Activated CD4-positive, alpha-beta T cell treated with anti-CD3 and anti-CD28 coated beads for 36 hours (primary cell): ENCODE data around the gene OBP2A. TPM values are rescaled to one million over a fixed set of nuclear protein-coding genes. Genes with fewer than 3 reads are reported as not detected.
A peak's percentile ranks its signal among the peaks of the same experiment; 100 is the strongest.

Experiments used
- ATAC-seq: fragments of 200-7000 bp; cut with Tn5 transposase; one replicate; pipeline ENCODE4 v1.10.0; 2021; ENCODE audit warnings: mild to moderate bottlenecking, moderate library complexity
- CTCF ChIA-PET: fragments of 350-600 bp; sonication (Branson Sonifier 250); formaldehyde crosslinking; loops from one replicate; lab custom pipeline; 2021; ENCODE audit warnings: antibody characterized with exemption; lab: Charles Lee
- POLR2A ChIA-PET: fragments of 350-600 bp; sonication (Branson Sonifier 250); formaldehyde crosslinking; loops from one replicate; lab custom pipeline; 2021; ENCODE audit warnings: antibody characterized with exemption, inconsistent platforms; lab: Charles Lee
- DNase-seq: peaks from one replicate; pipeline ENCODE4 v3.0.0-alpha.2; 2020
- H3K27ac Mint-ChIP-seq: one replicate; pipeline ENCODE4 v1.8.0; 2021; ENCODE audit warnings: mixed read lengths
- H3K27me3 Mint-ChIP-seq: one replicate; pipeline ENCODE4 v1.8.0; 2021; ENCODE audit warnings: mixed read lengths
- H3K36me3 Mint-ChIP-seq: one replicate; pipeline ENCODE4 v1.8.0; 2021; ENCODE audit warnings: low read depth, mixed read lengths
- H3K4me1 Mint-ChIP-seq: one replicate; pipeline ENCODE4 v1.8.0; 2021; ENCODE audit warnings: mixed read lengths
- H3K4me3 Mint-ChIP-seq: one replicate; pipeline ENCODE4 v1.8.0; 2021; ENCODE audit warnings: mild to moderate bottlenecking, moderate library complexity, mixed read lengths
- H3K9me3 Mint-ChIP-seq: one replicate; pipeline ENCODE4 v1.8.0; 2021; ENCODE audit warnings: low read depth, mixed read lengths
- intact Hi-C, 2 experiments: fragments of 100-400 bp; cut with DNase I in 1 of 2; cut with micrococcal nuclease in 1 of 2; formaldehyde crosslinking; loops; one replicate each; pipeline versions ENCODE4 v1.14.2 to v1.15.1; 2022 to 2024; cut with DNase I, micrococcal nuclease
- total RNA-seq, 2 experiments: library from RNA; stranded (reverse); gene quantifications; one replicate each; pipeline ENCODE4 v1.2.3, GENCODE V29; 2021

OBP2A gene
- total RNA-seq, 2 experiments from 2014 or later, result not detected

DNA sequence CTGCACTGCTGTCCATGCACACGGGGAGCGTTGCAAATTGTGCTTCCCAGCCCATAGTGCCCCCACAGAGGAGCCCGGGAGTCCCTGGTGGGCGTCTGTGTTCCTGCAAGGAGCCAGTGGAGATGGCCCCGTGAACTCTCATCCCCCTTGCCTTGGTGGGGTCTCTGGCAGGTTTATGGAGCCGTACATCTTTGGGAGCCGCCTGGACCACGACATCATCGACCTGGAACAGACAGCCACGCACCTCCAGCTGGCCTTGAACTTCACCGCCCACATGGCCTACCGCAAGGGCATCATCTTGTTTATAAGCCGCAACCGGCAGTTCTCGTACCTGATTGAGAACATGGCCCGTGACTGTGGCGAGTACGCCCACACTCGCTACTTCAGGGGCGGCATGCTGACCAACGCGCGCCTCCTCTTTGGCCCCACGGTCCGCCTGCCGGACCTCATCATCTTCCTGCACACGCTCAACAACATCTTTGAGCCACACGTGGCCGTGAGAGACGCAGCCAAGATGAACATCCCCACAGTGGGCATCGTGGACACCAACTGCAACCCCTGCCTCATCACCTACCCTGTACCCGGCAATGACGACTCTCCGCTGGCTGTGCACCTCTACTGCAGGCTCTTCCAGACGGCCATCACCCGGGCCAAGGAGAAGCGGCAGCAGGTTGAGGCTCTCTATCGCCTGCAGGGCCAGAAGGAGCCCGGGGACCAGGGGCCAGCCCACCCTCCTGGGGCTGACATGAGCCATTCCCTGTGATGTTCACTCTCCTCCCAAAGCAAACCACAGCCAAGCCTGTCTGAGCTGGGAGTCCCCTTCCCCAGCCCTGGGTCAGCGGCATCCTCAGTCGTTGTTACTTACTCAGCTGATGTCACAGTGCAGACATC lies 42.3 kb upstream of the OBP2A start:
- ChIA-PET POLR2A (no interaction called here), CTCF (interaction anchor here (0.6 to 0.8 kb wide), 2 partner anchors 34 to 1257 kb away, joined by 3 read pairs; no protein-coding TSS in a partner anchor)
- no peak for ATAC-seq
- Mint-ChIP-seq H3K36me3 (peaks cover 36% of the 10 kb centered on the region), H3K9me3 (peaks cover under 1% of the 10 kb centered on the region), H3K27ac (no peak overlapping the region), H3K4me1 (peaks cover 19% of the 10 kb centered on the region), H3K4me3 (no peak overlapping the region), H3K27me3 (no peaks in the 10 kb centered on the region)
- no peak for DNase-seq
- intact Hi-C loops, result loop anchor here in 1 of 2 experiments (5.0 kb wide), 2 partner anchors 99 to 1436 kb away; partner anchors contain the start of gene BRD3

- Mint-ChIP-seq H3K4me3 (no peak overlapping the region), H3K27ac (no peak overlapping the region), H3K4me1 (peaks cover 19% of the 10 kb centered on the region), H3K27me3 (no peaks in the 10 kb centered on the region), H3K36me3 (peaks cover 36% of the 10 kb centered on the region), H3K9me3 (peaks cover 9% of the 10 kb centered on the region)
- ChIA-PET CTCF (interaction anchor here (0.6 to 1.0 kb wide), 9 partner anchors 12 to 1802 kb away, joined by 3 to 5 read pairs (median 3); no protein-coding TSS in a partner anchor), POLR2A (interaction anchor here (0.6 kb wide), 2 partner anchors 1114 to 1319 kb away, joined by 3 to 4 read pairs; no protein-coding TSS in a partner anchor)
- ATAC-seq, result peak; percentile 43
- intact Hi-C loops, result loop anchor here in 1 of 2 experiments (5.0 kb wide), 2 partner anchors 98 to 1437 kb away; partner anchors contain the start of gene BRD3
- DNase-seq, result peak; percentile 79
These were observed 41.4 kb upstream of the OBP2A start for GRCh38 chr9:135504262-135505243.

DNA sequence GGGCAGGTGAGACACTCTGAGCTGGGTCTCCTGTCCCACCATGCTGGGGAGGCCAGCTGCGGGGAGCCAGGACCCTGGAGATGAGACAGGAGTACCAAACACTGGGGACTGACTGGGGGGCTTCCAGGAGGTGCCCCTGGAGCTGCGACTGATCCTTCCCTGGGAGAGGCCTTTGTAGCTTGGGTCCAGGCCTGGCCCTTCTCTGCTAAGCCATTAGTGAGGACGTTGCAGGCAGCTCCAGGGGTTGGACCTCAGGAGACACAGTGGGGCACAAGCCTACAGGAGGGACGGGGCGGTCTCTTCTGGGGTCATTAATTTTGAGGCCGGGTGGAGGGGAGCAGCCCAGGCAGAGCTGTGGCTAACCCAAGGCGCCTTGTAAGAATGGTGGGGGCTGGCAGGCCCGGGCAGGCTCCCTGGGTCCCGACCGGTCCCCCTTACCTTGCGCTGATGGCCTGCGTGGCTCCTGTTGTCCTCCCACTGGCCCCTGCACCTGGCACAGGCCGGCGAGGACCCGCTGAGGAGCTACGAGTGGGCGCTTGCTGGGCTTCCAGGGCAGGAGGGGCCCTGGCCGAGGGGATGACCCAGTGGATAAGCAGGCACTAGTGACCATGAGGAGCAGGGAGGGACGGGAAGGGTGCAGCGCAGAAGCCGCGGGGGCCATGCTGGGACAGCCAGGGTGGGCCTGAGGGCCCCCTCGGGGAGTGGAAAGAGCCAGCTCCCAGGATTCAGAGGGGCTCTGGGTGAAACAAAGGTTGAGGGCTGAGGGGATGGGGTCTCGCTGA lies 40.3 kb upstream of the OBP2A start:
- Mint-ChIP-seq H3K27me3 (no peaks in the 10 kb centered on the region), H3K9me3 (peaks cover 9% of the 10 kb centered on the region), H3K27ac (no peak overlapping the region), H3K4me3 (no peak overlapping the region), H3K36me3 (peaks cover 35% of the 10 kb centered on the region), H3K4me1 (peaks cover 19% of the 10 kb centered on the region)
- ChIA-PET CTCF (interaction anchor here (0.6 to 1.0 kb wide), 6 partner anchors 12 to 1804 kb away, joined by 3 to 5 read pairs (median 4); no protein-coding TSS in a partner anchor), POLR2A (no interaction called here)
- DNase-seq (no peak), ATAC-seq (no peak)
- intact Hi-C loops, result no loop called here

DNA sequence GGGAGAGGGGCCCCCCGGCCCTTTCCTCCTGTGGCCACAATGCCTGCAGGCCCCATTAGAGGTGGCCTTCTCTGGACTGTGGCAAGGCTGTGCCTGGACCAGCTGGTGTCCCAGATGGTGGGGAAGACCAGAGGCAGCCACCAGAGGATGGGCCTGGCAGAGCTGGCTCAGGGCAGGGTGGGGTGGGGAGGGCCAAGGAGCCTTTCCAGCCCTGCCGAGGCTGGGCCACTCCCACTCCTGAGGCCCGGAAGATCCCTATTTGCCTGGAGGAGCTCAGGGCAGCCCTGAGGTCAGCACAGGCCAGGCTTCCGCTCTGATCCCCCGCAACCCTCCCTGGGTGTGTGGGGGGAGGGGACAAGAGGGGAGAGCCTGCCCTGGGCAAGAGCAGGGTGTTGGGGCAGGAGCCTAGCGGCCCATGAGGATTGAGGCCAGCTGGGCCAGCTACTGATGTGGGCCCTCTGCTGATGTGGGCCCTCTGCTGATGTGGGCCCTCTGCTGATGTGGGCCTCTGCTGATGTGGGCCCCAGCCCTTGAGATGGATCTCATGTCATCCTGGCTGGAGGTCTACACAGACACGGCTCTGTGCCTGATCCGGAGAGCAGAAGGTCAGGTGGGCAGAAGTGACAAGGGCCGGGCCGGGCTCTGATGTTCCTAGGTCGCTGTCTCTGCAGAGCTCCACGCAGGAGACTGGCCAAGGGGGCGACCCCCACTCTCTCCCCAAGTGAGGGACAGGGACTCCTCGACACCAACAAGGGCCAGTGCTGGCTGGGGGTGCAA lies 39.4 kb upstream of the OBP2A start:
- Mint-ChIP-seq H3K36me3 (peaks cover 35% of the 10 kb centered on the region), H3K27ac (no peak overlapping the region), H3K9me3 (peaks cover 9% of the 10 kb centered on the region), H3K4me3 (no peak overlapping the region), H3K27me3 (no peaks in the 10 kb centered on the region), H3K4me1 (peaks cover 18% of the 10 kb centered on the region)
- ATAC-seq, result no peak
- intact Hi-C loops, result no loop called here
- ChIA-PET POLR2A (no interaction called here), CTCF (no interaction called here)
- DNase-seq, result no peak

GRCh38 chr9:135507104-135508035 lies 38.6 kb upstream of the OBP2A start:
- ChIA-PET CTCF (no interaction called here), POLR2A (no interaction called here)
- Mint-ChIP-seq H3K27me3 (no peaks in the 10 kb centered on the region), H3K4me3 (no peak overlapping the region), H3K36me3 (peaks cover 27% of the 10 kb centered on the region), H3K27ac (no peak overlapping the region), H3K9me3 (peaks cover 9% of the 10 kb centered on the region), H3K4me1 (peaks cover 9% of the 10 kb centered on the region)
- ATAC-seq (no peak), DNase-seq (no peak)
- intact Hi-C loops, result no loop called here

- no peaks in the 10 kb centered on the region for H3K27me3 Mint-ChIP-seq
- CTCF ChIA-PET, result no interaction called here
- no peak overlapping the region for H3K4me3 Mint-ChIP-seq
- DNase-seq, result no peak
- ATAC-seq, result no peak
- peaks cover 9% of the 10 kb centered on the region for H3K9me3 Mint-ChIP-seq
- peaks cover 3% of the 10 kb centered on the region for H3K4me1 Mint-ChIP-seq
- intact Hi-C loops, result no loop called here
- peaks cover 19% of the 10 kb centered on the region for H3K36me3 Mint-ChIP-seq
- H3K27ac Mint-ChIP-seq, result no peak overlapping the region
- POLR2A ChIA-PET, result no interaction called here
These were observed 37.6 kb upstream of the OBP2A start for GRCh38 chr9:135508211-135508820.

GRCh38 chr9:135509458-135509857 lies 36.5 kb upstream of the OBP2A start:
- ChIA-PET CTCF (interaction anchor here (0.7 kb wide), 1 partner anchor 96 kb away, joined by 3 read pairs; no protein-coding TSS in a partner anchor), POLR2A (no interaction called here)
- H3K4me1 Mint-ChIP-seq, result no peaks in the 10 kb centered on the region
- no peak overlapping the region for H3K27ac Mint-ChIP-seq
- no peaks in the 10 kb centered on the region for H3K27me3 Mint-ChIP-seq
- peaks cover 9% of the 10 kb centered on the region for H3K9me3 Mint-ChIP-seq
- DNase-seq (no peak), ATAC-seq (no peak)
- no peak overlapping the region for H3K4me3 Mint-ChIP-seq
- intact Hi-C loops, result no loop called here
- peaks cover 9% of the 10 kb centered on the region for H3K36me3 Mint-ChIP-seq

DNA sequence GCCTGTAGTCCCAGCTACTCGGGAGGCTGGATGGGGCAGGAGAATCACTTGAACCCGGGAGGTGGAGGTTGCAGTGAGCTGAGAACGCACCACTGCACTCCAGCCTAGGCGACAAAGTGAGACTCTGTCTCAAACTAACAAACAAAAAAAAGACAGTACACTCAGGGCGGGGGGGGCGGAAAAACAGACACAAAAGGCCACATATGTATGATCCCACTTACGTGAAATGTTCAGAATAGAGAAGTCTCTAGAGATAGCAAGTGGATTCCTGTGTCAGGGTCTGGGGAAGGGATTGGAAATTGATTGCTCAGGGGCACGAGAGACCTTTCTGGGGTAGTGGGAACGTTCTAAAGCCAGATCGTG lies 33.7 kb upstream of the OBP2A start:
- no peaks in the 10 kb centered on the region for H3K36me3 Mint-ChIP-seq
- no peaks in the 10 kb centered on the region for H3K27me3 Mint-ChIP-seq
- intact Hi-C loops, result no loop called here
- no peak overlapping the region for H3K27ac Mint-ChIP-seq
- no peaks in the 10 kb centered on the region for H3K4me1 Mint-ChIP-seq
- ATAC-seq (no peak), DNase-seq (no peak)
- peaks cover 9% of the 10 kb centered on the region for H3K9me3 Mint-ChIP-seq
- ChIA-PET POLR2A (no interaction called here), CTCF (no interaction called here)
- H3K4me3 Mint-ChIP-seq, result no peak overlapping the region

GRCh38 chr9:135512904-135513303 lies 33.0 kb upstream of the OBP2A start:
- no peaks in the 10 kb centered on the region for H3K4me1 Mint-ChIP-seq
- H3K27ac Mint-ChIP-seq, result no peak overlapping the region
- H3K27me3 Mint-ChIP-seq, result peaks cover 3% of the 10 kb centered on the region
- POLR2A ChIA-PET, result no interaction called here
- no peaks in the 10 kb centered on the region for H3K36me3 Mint-ChIP-seq
- CTCF ChIA-PET, result interaction anchor here (0.6 kb wide), 1 partner anchor 273 kb away, joined by 3 read pairs; no protein-coding TSS in a partner anchor
- H3K9me3 Mint-ChIP-seq, result peaks cover 9% of the 10 kb centered on the region
- intact Hi-C loops, result no loop called here
- no peak overlapping the region for H3K4me3 Mint-ChIP-seq
- ATAC-seq (no peak), DNase-seq (no peak)
